Islet of Langerhans (tissue), 1 donor: ENCODE results near the gene APOB.

Source experiments
- FAIRE-seq: peaks from one replicate; lab custom pipeline; 2011; peaks lifted over from hg19 to GRCh38; lab: Jason Lieb, UNC

APOB gene

GRCh38 chr2:21017748-21018276 lies 26.1 kb downstream of the APOB start:
- no peak for FAIRE-seq

- no peak for FAIRE-seq
These were observed 28.6 kb downstream of the APOB start for GRCh38 chr2:21015281-21015645.

- no peak for FAIRE-seq
These were observed 29.3 kb downstream of the APOB start for GRCh38 chr2:21014364-21015280.

GRCh38 chr2:21013043-21013816 lies 30.6 kb downstream of the APOB start:
- FAIRE-seq: no peak

GRCh38 chr2:21012557-21012937 lies 31.3 kb downstream of the APOB start:
- FAIRE-seq: no peak

GRCh38 chr2:21011876-21012556 lies 31.9 kb downstream of the APOB start:
- FAIRE-seq: no peak

GRCh38 chr2:21011453-21011852 lies 32.4 kb downstream of the APOB start:
- FAIRE-seq: no peak

- FAIRE-seq: no peak
These were observed 32.9 kb downstream of the APOB start for GRCh38 chr2:21010813-21011439.

- no peak for FAIRE-seq
These were observed 34.1 kb downstream of the APOB start for GRCh38 chr2:21009662-21010225.

GRCh38 chr2:21008790-21009661 lies 34.8 kb downstream of the APOB start:
- no peak for FAIRE-seq

GRCh38 chr2:21008014-21008789 lies 35.7 kb downstream of the APOB start:
- no peak for FAIRE-seq

- FAIRE-seq: no peak
These were observed 36.5 kb downstream of the APOB start for GRCh38 chr2:21007129-21008013.

- no peak for FAIRE-seq
These were observed 37.3 kb downstream of the APOB start for GRCh38 chr2:21006423-21007128.

GRCh38 chr2:21005700-21006422 lies 38.0 kb downstream of the APOB start:
- FAIRE-seq: no peak

GRCh38 chr2:21005111-21005699 lies 38.7 kb downstream of the APOB start:
- no peak for FAIRE-seq

GRCh38 chr2:21004181-21004572 lies 39.7 kb downstream of the APOB start:
- no peak for FAIRE-seq

GRCh38 chr2:21003572-21004180 lies 40.2 kb downstream of the APOB start:
- no peak for FAIRE-seq
